ENCODE results near the gene ALG8. TPM values are rescaled to one million over a fixed set of nuclear protein-coding genes. Genes with fewer than 3 reads are reported as not detected.
A peak's percentile ranks its signal among the peaks of the same experiment; 100 is the strongest.

Gene ALG8
- total RNA-seq, 4 donors from 2014 or later: 13.8 to 18.3 (median 17.0) TPM

DNA sequence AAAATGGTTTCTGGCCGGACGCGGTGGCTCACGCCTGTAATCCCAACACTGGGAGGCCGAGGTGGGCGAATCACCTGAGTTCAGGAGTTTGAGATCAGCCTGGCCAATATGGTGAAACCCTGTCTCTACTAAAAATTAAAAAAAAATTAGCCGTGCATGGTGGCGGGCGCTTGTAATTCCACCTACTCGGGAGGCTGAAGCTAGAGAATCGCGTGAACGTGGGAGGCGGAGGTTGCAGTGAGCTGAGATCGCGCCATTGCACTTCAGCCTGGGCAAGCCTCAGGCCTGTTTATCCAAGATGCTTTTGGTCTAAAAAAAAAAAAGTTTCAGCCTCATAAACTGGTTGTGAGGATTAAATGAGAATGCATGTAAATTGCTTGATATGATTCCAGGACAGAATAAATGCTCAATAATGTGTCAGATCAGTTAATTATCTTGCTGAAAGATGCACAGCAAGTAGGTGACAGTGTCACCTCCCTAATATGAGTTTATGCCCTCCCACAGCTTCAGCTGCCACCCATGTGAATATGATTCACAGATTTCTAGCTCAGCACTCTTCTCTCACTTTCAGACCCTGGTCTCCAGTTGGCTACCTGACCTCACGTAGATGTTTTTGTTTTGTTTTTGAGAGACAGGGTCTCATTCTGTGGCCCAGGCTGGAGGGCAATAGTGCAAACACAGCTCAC, 1.1 kb upstream of the ALG8 start:
- TF ChIP-seq, protein P1, sequence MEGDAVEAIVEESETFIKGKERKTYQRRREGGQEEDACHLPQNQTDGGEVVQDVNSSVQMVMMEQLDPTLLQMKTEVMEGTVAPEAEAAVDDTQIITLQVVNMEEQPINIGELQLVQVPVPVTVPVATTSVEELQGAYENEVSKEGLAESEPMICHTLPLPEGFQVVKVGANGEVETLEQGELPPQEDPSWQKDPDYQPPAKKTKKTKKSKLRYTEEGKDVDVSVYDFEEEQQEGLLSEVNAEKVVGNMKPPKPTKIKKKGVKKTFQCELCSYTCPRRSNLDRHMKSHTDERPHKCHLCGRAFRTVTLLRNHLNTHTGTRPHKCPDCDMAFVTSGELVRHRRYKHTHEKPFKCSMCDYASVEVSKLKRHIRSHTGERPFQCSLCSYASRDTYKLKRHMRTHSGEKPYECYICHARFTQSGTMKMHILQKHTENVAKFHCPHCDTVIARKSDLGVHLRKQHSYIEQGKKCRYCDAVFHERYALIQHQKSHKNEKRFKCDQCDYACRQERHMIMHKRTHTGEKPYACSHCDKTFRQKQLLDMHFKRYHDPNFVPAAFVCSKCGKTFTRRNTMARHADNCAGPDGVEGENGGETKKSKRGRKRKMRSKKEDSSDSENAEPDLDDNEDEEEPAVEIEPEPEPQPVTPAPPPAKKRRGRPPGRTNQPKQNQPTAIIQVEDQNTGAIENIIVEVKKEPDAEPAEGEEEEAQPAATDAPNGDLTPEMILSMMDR (IDR thresholded peaks at IDR 0.05): no peak
- no peak for TF ChIP-seq POLR2A (IDR thresholded peaks at IDR 0.05)
- WGBS, 2 donors: 61 to 69% methylated on average over 17 of the region's 17 CpGs
- no peak overlapping the region for H3K4me3 ChIP-seq (ENCODE audit: low read depth, poor library complexity, severe bottlenecking)
- peak in 1 of 2 donors; percentile 57 for DNase-seq (ENCODE audit: low spot score in 2 of 2)
- intact Hi-C loops (cut with DNase I; ENCODE audit: low total_unique reads): no loop called here

DNA sequence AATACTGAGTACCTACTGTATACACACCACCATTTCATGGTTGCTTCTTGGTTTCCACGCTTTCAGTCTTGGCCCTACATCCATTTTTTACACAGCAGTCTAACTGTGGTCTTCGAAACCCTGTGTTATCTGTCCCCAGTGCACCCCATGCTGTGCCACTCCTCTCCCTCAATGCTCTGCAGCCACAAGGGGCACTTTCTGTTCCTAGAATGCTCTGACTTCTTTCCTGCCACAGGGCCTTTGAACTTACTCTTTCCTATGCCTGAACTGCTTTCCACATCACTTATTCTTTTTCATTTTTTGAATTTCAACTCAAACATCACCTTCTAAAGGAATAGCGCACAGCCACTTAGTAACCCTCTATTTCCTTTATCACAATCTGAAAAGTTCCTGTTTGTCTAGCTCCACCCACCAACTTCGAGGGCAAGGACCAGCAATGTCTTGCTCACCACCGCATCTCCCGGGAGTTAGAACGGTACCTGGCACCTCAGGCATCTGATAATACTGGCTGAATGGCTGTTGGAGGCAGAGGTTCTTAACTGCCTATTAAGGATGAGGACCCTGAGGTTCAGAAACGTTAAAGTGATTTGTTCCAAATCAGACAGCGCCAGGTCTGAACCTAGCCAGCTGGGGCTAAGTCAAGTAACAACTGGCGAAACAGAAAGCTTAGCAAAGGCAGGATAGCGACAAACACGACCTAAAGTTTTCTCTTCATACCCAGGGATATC, 568 bp downstream of the ALG8 start:
- WGBS, 2 donors: 20 to 21% methylated on average over 12 of the region's 12 CpGs
- DNase-seq (ENCODE audit: low spot score in 2 of 2): peak in 1 of 2 donors; percentile 67
- intact Hi-C loops (cut with DNase I; ENCODE audit: low total_unique reads): no loop called here
- H3K4me3 ChIP-seq (ENCODE audit: low read depth, poor library complexity, severe bottlenecking): peak overlapping the region; percentile 41
- no peak for TF ChIP-seq POLR2A (IDR thresholded peaks at IDR 0.05)
- TF ChIP-seq, protein P1 (IDR thresholded peaks at IDR 0.05): no peak

DNA sequence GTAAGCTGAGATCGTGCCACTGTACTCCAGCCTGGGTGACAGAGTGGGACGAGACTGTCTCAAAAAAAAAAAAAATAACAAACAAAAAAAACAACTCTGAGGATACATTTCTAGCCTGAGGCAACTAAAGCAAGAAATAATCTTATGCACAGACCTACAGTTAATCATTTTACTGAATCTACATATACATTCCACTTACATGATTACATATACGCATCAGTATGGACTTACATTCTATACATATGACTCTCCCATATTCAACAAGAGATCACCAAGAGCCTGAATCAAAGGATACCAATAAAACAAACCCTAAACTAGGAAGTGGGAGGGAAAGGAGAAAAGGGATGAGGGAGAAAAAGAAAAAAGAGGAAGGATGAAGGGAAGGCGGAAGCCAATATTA, 1.1 kb downstream of the ALG8 start:
- TF ChIP-seq, protein P1 (IDR thresholded peaks at IDR 0.05): no peak
- no peak for TF ChIP-seq POLR2A (IDR thresholded peaks at IDR 0.05)
- intact Hi-C loops (cut with DNase I; ENCODE audit: low total_unique reads): no loop called here
- no peak for DNase-seq (ENCODE audit: low spot score in 2 of 2)
- 85 to 90% methylated on average over 4 of the region's 4 CpGs for WGBS, 2 donors
- no peak overlapping the region for H3K4me3 ChIP-seq (ENCODE audit: low read depth, poor library complexity, severe bottlenecking)

DNA sequence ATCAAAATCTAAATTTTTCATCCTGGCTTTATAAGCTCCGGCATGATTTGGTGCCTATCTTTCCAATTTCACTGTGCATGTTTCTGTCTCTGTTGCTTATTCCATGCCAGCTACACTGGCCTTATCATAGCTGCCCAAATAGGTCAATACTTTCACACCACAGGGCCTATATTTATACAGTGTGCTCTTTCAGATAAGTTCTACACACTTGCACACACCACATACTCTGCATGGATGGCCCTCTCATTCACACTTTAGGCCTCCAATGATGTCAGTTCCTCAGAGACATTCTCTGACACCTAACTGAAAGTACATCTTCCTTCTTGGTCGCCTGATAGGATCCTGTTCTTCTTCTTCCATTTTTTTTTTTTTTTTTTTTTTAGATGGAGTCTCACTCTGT, 7.0 kb downstream of the ALG8 start:
- 73 to 91% methylated on average over 2 of the region's 2 CpGs for WGBS, 2 donors
- no peak for TF ChIP-seq POLR2A (IDR thresholded peaks at IDR 0.05)
- TF ChIP-seq, protein P1 (IDR thresholded peaks at IDR 0.05): no peak
- intact Hi-C loops (cut with DNase I; ENCODE audit: low total_unique reads): no loop called here

DNA sequence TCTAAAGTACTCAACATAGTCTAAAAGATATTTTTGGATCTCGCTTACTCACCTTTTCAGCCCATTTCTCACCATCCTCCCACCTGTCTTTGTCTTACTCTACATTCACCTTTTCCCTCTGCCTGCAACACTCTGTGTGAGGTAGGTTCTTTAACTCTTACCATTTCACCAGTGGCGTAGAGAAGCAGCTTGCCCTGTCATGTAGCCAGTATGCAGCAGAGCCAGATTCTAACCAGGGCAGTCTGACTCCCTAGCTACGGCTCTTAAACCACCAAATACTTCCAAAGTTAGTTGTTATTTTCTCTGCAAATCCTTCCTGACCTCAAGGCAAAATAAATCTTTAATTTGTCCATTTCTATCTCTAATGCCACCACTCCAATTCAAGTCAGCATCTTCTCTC, 7.5 kb downstream of the ALG8 start:
- H3K4me3 ChIP-seq (ENCODE audit: low read depth, poor library complexity, severe bottlenecking): no peak overlapping the region
- intact Hi-C loops (cut with DNase I; ENCODE audit: low total_unique reads): no loop called here
- 61 to 77% methylated on average over 3 of the region's 3 CpGs for WGBS, 2 donors
- no peak for DNase-seq (ENCODE audit: low spot score in 2 of 2)
- TF ChIP-seq POLR2A (IDR thresholded peaks at IDR 0.05): no peak
- TF ChIP-seq, protein P1 (IDR thresholded peaks at IDR 0.05): no peak

More for the DNA sequence above, 7.0 kb downstream of the ALG8 start:
- DNase-seq (ENCODE audit: low spot score in 2 of 2): no peak
- H3K4me3 ChIP-seq (ENCODE audit: low read depth, poor library complexity, severe bottlenecking): no peak overlapping the region
